Stomach (tissue), 9 donors: Measurements from ENCODE around the gene PIK3R4. TPM values are rescaled to one million over a fixed set of nuclear protein-coding genes. Genes with fewer than 3 reads are reported as not detected.

Experiments
- DNase-seq, 2 donors: peaks; one replicate each; pipeline versions ENCODE4 v3.0.0 to v3.0.0-alpha.2; 2013 to 2019
- H3K27ac ChIP-seq, 5 donors: fragments of 200-600 bp in 4 of 5; sonication (generic) in 4 of 5; one replicate each; pipeline ENCODE4 v1.5.1; 2013 to 2019; ENCODE audit warnings: mild to moderate bottlenecking in 1 of 5, moderate library complexity in 1 of 5
- H3K27me3 ChIP-seq, 3 donors: fragments of 200-600 bp; sonication (generic); one replicate each; pipeline ENCODE4 v1.5.1; 2017 to 2019; ENCODE audit warnings: mixed run types in 1 of 3
- H3K36me3 ChIP-seq, 4 donors: fragments of 200-600 bp; sonication (generic); 1 replicate in 3 of 4; 2 replicates in 1 of 4; pipeline ENCODE4 v1.5.1; 2016 to 2019
- H3K4me1 ChIP-seq, 4 donors: fragments of 200-600 bp; sonication (generic); one replicate each; pipeline ENCODE4 v1.5.1; 2016 to 2019
- H3K4me3 ChIP-seq, 4 donors: fragments of 200-600 bp; sonication (generic) in 3 of 4; one replicate each; pipeline ENCODE4 v1.5.1; 2016 to 2019; ENCODE audit warnings: mild to moderate bottlenecking in 1 of 4
- H3K9me3 ChIP-seq, 4 donors: fragments of 200-600 bp; sonication (generic); one replicate each; pipeline ENCODE4 v1.5.1; 2016 to 2019
- EP300 ChIP-seq: sonication (generic); formaldehyde crosslinking; IDR thresholded peaks from one replicate; pipeline ENCODE4 v1.6.1; 2017; ENCODE audit warnings: antibody characterized with exemption
- POLR2A ChIP-seq, 4 donors: fragments of 450-650 bp; IDR thresholded peaks; one replicate each; pipeline ENCODE4 v1.6.1; 2016; ENCODE audit warnings: antibody characterized with exemption in 4 of 4, control low read depth in 2 of 4, mild to moderate bottlenecking in 1 of 4, moderate library complexity in 1 of 4
- POLR2AphosphoS5 ChIP-seq, 3 donors: sonication (generic); formaldehyde crosslinking; IDR thresholded peaks; one replicate each; pipeline ENCODE4 v1.6.1; 2016; ENCODE audit warnings: antibody characterized with exemption in 3 of 3
- WGBS, 5 donors: extraction: QIAGEN DNeasy Blood & Tissue Kit in 3 of 5; methylation state at CpG; one replicate each; pipeline versions ENCODE4 v1.1.5 to v1.1.7; 2013 to 2018; 5-methylcytosine and 5-hydroxymethylcytosine counted together
- intact Hi-C: fragments of 100-400 bp; cut with DNase I; formaldehyde crosslinking; loops from one replicate; pipeline ENCODE4 v1.15.1; 2023; ENCODE audit warnings: low total_unique reads
- polyA plus RNA-seq, 3 donors: library from polyadenylated mRNA; stranded (reverse); fragments of 200-250 nt; gene quantifications; one replicate each; pipeline ENCODE4 v1.2.3, GENCODE V29; 2013
- total RNA-seq, 5 donors: library from RNA; depleted of rRNA; stranded (reverse); fragments of >200 nt; gene quantifications; one replicate each; pipeline versions ENCODE4 v1.1.0 to v1.2.3, GENCODE V29; 2014 to 2016
- TF ChIP-seq, protein P1 (sequence below), 7 experiments: fragments of 450-650 bp in 4 of 7; fragments of 200-600 bp in 3 of 7; sonication (generic) in 3 of 7; IDR thresholded peaks; one replicate each; pipeline ENCODE4 v1.5.1; 2016 to 2019; ENCODE audit warnings: antibody characterized with exemption in 7 of 7, control low read depth in 2 of 7, mild to moderate bottlenecking in 1 of 7
- donor health status: healthy with polysubstance abuse.
- donor health status: Bipolar disorder and iron deficiency.
- donor health status: healthy.

PIK3R4 gene
- total and polyA plus RNA-seq, 8 donors = 6.4 to 45.5 (median 19.7) TPM

DNA sequence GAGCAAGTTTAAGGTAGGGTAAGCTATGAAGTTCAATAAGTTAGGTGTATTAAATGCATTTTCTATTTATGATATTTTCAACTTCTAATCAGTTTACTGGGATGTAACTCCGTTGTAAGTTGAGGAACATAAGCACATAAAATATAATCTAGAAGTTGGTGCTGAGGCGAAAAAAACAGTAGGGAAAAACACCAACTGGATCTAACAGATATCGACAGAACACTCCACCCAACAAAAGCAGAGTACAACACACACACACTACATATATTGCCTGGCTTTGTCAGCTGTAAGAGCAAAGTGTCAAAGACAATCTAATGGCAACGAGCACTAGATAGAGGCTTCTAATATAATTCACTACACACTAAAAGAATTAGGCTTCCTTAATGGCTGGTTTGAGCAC lies 8.4 kb downstream of the PIK3R4 start:
- no peak for DNase-seq
- Histone ChIP-seq H3K36me3 (peaks cover 0 to 56% (median 42%) of the 10 kb centered on the region in 4 donors), H3K4me3 (no peak overlapping the region), H3K27ac (no peak overlapping the region), H3K9me3 (no peaks in the 10 kb centered on the region), H3K27me3 (no peaks in the 10 kb centered on the region), H3K4me1 (peaks cover 6 to 49% (median 19%) of the 10 kb centered on the region in 4 donors)
- WGBS, 5 donors = 89 to 95% (median 93%) methylated on average over 4 of the region's 4 CpGs
- TF ChIP-seq, protein P1, sequence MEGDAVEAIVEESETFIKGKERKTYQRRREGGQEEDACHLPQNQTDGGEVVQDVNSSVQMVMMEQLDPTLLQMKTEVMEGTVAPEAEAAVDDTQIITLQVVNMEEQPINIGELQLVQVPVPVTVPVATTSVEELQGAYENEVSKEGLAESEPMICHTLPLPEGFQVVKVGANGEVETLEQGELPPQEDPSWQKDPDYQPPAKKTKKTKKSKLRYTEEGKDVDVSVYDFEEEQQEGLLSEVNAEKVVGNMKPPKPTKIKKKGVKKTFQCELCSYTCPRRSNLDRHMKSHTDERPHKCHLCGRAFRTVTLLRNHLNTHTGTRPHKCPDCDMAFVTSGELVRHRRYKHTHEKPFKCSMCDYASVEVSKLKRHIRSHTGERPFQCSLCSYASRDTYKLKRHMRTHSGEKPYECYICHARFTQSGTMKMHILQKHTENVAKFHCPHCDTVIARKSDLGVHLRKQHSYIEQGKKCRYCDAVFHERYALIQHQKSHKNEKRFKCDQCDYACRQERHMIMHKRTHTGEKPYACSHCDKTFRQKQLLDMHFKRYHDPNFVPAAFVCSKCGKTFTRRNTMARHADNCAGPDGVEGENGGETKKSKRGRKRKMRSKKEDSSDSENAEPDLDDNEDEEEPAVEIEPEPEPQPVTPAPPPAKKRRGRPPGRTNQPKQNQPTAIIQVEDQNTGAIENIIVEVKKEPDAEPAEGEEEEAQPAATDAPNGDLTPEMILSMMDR (IDR thresholded peaks at IDR 0.05) = no peak
- TF ChIP-seq EP300 = no peak
- no peak for TF ChIP-seq POLR2AphosphoS5 (IDR thresholded peaks at IDR 0.05)
- TF ChIP-seq POLR2A (IDR thresholded peaks at IDR 0.05) = no peak
- intact Hi-C loops = no loop called here

DNA sequence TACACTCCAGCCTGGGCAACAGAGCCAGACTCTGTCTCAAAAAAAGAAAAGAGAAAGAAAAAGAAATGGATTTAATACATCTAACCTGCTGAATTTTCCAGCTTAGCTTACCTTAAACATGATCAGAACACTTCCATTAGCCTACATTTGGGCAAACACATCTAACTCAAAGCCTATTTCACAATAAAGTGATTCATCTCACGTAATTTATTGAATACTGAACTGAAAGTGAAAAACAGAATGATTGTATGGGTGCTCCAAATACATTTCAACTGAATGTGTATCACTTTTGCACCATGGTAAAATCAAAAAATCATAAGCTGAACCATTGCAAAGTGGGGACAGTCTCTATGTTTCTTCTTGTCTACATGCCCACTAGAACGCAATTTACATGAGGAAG lies 9.0 kb downstream of the PIK3R4 start:
- intact Hi-C loops = no loop called here
- TF ChIP-seq EP300 = no peak
- no peak for TF ChIP-seq POLR2A (IDR thresholded peaks at IDR 0.05)
- TF ChIP-seq, protein P1 (IDR thresholded peaks at IDR 0.05) = no peak
- no peak for TF ChIP-seq POLR2AphosphoS5 (IDR thresholded peaks at IDR 0.05)
- Histone ChIP-seq H3K9me3 (no peaks in the 10 kb centered on the region), H3K27me3 (no peaks in the 10 kb centered on the region), H3K4me3 (no peak overlapping the region), H3K4me1 (peaks cover 0 to 49% (median 13%) of the 10 kb centered on the region in 4 donors), H3K27ac (no peak overlapping the region), H3K36me3 (peaks cover 0 to 54% (median 41%) of the 10 kb centered on the region in 4 donors)
- 87 to 97% (median 92%) methylated on average over 2 of the region's 2 CpGs for WGBS, 5 donors
- no peak for DNase-seq

DNA sequence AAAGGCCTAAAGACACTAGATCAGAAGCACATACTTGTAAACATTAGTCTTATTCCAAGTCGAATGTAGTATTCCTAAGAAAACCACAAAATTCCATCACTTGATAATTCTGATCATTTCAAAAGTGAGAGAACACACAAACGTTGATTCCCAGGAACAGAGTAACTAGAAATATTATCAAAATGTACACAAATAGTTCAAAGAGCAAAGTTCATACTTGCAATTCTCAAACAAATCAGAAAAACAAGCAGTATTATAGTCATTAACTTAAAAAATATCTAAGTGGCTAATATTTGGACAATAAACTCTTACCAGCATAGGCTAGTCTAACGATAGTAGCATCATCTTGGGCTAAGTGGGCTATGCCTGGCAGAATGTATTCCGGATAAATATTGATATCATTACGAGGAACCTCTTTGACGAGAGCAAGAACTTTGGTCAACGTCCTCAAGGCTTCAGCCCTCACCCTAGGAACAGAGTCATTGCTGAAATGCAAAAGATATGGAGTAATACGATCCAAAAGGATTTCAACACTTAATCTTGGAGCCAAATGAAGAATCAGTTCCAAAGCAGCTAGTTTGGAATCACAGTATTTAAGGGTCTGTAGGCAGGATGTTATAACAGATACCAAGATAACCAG lies 13.3 kb downstream of the PIK3R4 start:
- H3K9me3 ChIP-seq = no peaks in the 10 kb centered on the region
- TF ChIP-seq EP300 (no peak), POLR2A (IDR thresholded peaks at IDR 0.05) (no peak), POLR2AphosphoS5 (IDR thresholded peaks at IDR 0.05) (no peak)
- TF ChIP-seq, protein P1 (IDR thresholded peaks at IDR 0.05) = no peak
- no peak overlapping the region for H3K4me3 ChIP-seq
- H3K4me1 ChIP-seq = peaks cover 0 to 43% (median 5%) of the 10 kb centered on the region in 4 donors
- 32 to 59% (median 53%) methylated on average over 8 of the region's 8 CpGs for WGBS, 5 donors
- intact Hi-C loops = no loop called here
- no peak for DNase-seq
- no peaks in the 10 kb centered on the region for H3K27me3 ChIP-seq
- no peak overlapping the region for H3K27ac ChIP-seq
- peaks cover 0 to 37% (median 32%) of the 10 kb centered on the region in 4 donors for H3K36me3 ChIP-seq

DNA sequence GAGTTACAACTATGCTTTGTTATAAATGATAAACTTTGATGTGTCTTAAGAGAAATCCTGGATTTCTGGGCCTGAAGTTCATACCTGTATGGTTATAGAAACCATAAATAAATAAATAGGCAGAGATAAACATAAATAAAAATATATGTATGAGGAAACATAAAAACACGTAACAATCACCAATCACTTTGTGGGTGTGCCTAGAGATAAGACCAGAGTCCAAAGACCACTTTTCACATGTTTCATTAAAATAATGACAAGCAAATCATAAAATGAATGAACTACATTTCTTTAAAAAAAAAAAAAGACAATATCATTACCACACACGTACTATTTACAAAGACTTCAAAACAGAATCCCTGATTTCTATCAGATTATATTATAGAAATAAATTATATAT lies 14.1 kb downstream of the PIK3R4 start:
- no peak for DNase-seq
- Histone ChIP-seq H3K27ac (no peak overlapping the region), H3K9me3 (no peaks in the 10 kb centered on the region), H3K4me1 (peaks cover 0 to 46% (median 7%) of the 10 kb centered on the region in 4 donors), H3K36me3 (peaks cover 0 to 37% (median 32%) of the 10 kb centered on the region in 4 donors), H3K4me3 (no peak overlapping the region), H3K27me3 (no peaks in the 10 kb centered on the region)
- TF ChIP-seq EP300 = no peak
- no peak for TF ChIP-seq POLR2AphosphoS5 (IDR thresholded peaks at IDR 0.05)
- no peak for TF ChIP-seq POLR2A (IDR thresholded peaks at IDR 0.05)
- TF ChIP-seq, protein P1 (IDR thresholded peaks at IDR 0.05) = no peak
- WGBS, 5 donors = 65 to 77% (median 68%) methylated on average over 2 of the region's 2 CpGs
- intact Hi-C loops = no loop called here
